Embryonic facial prominence (tissue), 1 donor: ENCODE measurements around the gene UHRF2.
A peak's percentile ranks its signal among the peaks of the same experiment; 100 is the strongest.
"Not testable (repeated sequence)": the region's sequence is repeated elsewhere in the genome, so short reads cannot be mapped to it uniquely, and the experiment has no call there.

ENCODE experiments used
- DNase-seq: peaks from one replicate; pipeline ENCODE4 v3.0.0-alpha.2; 2016; ENCODE audit errors: extremely low spot score

UHRF2 gene, protein sequence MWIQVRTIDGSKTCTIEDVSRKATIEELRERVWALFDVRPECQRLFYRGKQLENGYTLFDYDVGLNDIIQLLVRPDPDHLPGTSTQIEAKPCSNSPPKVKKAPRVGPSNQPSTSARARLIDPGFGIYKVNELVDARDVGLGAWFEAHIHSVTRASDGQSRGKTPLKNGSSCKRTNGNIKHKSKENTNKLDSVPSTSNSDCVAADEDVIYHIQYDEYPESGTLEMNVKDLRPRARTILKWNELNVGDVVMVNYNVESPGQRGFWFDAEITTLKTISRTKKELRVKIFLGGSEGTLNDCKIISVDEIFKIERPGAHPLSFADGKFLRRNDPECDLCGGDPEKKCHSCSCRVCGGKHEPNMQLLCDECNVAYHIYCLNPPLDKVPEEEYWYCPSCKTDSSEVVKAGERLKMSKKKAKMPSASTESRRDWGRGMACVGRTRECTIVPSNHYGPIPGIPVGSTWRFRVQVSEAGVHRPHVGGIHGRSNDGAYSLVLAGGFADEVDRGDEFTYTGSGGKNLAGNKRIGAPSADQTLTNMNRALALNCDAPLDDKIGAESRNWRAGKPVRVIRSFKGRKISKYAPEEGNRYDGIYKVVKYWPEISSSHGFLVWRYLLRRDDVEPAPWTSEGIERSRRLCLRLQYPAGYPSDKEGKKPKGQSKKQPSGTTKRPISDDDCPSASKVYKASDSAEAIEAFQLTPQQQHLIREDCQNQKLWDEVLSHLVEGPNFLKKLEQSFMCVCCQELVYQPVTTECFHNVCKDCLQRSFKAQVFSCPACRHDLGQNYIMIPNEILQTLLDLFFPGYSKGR

GRCh38 chr9:6412487-6413364, at the start of gene UHRF2:
TSS of gene UHRF2 (plus strand) at chr9:6413199. CDS start at chr9:6413491, 292 bp downstream.
- DNase-seq = peak; percentile 96

- DNase-seq = no peak
These were observed 45.7 kb upstream of the UHRF2 start for GRCh38 chr9:6367128-6367890.

GRCh38 chr9:6368831-6369230, 44.2 kb upstream of the UHRF2 start:
- DNase-seq = no peak

- DNase-seq = not testable (repeated sequence)
These were observed 31.5 kb upstream of the UHRF2 start for GRCh38 chr9:6381477-6382012.

GRCh38 chr9:6382681-6383080, 30.3 kb upstream of the UHRF2 start:
- no peak for DNase-seq

DNA sequence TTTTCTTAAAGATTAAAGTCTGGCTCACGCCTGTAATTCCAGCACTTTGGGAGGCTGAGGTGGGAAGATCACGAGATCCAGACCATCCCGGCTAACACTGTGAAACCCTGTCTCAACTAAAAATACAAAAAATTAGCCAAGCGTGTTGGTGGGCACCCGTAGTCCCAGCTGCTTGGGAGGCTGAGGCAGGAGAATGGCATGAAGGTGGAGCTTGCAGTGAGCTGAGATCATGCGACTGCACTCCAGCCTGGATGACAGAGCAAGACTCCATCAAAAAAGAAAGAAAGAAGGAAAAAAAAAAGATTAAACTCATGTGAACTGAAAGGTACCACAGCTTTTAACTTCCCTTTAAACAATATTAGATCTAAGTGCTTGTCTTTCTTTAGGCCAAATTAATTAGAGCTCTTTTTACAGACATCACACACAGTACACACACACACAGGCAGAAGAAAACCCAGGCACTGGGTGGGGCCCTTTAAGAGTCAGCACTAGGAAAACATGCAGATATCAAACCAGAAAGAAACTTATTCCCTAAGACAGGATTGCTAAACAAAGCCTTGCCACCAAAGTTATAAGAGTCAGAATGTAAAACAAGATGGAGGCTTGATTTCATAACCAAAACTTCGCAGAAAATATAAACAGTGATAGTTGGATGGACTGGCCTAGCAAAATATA, 29.3 kb upstream of the UHRF2 start:
- DNase-seq = no peak

DNA sequence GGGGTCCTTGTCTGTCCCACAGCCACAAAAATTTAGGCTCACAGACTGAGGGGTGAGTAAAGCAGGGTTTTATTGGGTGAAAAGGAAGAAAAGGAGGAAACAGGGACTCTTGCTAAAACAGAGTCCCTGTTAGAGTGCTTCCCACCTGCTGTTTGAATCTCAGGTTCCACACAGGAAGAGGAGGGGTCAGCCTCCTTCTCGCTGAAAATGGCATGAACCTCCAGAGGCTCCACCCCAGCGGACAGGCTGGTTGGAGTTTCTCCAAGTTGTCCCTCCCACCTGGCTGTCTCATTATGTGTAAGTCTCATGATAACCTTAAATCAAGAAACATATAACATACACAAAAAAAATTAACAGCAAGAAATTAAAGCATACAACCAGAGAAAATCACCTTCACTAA, 28.3 kb upstream of the UHRF2 start:
- no peak for DNase-seq

GRCh38 chr9:6399071-6399470, 13.9 kb upstream of the UHRF2 start:
- no peak for DNase-seq

DNA sequence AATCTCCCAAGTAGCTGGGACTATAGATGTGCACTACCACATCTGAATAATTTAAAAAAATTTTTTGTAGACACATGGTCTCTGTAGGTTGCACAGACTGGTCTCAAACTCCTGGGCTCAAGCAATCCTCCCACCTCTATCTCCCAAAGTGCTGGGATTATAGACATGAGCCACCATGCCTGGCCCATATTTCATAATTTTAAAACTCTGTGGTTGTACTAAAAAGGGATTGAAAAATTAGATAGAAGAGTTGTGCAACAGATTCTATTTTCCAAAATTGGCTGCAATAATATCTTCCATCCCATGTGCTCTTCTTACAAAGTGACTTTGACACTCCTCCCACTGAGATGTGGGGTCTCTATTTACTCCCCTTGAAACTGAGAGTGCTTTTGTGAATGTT, 7.6 kb upstream of the UHRF2 start:
- DNase-seq = no peak

DNA sequence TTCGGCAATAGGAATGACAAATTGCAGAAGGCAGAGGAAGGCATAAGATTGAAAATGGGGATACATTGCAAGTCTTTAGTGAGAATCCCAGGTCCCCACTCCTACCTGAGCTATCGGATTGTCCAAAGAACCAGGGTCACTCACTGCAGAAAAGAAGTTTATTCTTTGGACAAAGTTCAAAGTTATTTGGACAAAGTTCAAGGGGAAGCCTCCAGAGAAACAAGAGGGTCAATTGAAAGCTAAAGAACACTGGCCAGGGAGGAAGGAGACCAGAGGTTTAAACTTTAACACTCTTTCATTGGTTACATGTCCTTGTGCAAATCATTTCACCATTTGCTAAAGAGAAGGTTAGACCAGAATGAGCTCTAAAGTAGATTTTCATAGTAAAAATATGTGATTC, 5.2 kb upstream of the UHRF2 start:
- DNase-seq = no peak

DNA sequence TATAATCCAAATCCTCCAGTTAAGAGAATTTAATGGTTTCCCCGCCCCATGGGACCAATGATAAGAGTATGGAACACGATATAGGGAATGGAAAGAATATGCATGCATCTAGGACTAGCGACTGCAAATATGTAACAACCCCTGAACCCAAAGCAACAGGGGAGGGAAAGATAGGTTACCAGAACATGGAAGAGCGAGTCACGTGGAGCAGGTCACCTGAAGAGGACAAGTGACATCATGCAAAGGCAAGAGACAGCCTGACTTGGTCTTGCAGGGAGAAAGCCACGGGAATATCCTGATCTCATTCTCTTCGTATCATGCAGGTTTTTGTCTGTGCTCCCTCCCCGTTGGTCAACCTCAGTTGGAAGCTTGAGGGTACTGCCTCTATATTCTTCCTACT, 4.7 kb upstream of the UHRF2 start:
- no peak for DNase-seq

- no peak for DNase-seq
These were observed 3.2 kb upstream of the UHRF2 start for GRCh38 chr9:6409811-6410210.

- DNase-seq = no peak
These were observed 2.4 kb upstream of the UHRF2 start for GRCh38 chr9:6410633-6411032.

GRCh38 chr9:6413365-6414246, 607 bp downstream of the UHRF2 start:
- DNase-seq = no peak

GRCh38 chr9:6414247-6414641, 1.2 kb downstream of the UHRF2 start:
- DNase-seq = no peak

GRCh38 chr9:6415266-6415665, 2.3 kb downstream of the UHRF2 start:
- DNase-seq = no peak

GRCh38 chr9:6417186-6417585, 4.2 kb downstream of the UHRF2 start:
- no peak for DNase-seq

DNA sequence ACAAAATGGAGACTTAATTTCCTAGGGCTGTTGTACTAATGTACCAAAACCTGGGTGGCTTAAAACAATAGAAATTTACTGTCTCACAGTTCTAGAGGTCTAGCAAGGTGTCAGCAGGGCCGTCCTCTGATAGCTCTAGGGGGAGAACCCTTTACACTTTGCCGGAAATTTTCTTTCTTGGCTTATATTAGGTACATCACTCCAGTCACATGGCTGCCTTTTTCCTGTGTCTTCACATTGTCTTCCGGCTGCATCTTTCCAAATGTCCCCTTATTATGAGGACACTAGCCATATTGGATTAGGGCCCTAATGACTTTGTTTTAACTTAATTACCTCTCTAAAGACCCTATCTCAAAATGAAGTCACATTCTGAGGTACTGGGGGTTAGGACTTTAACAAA, 5.8 kb downstream of the UHRF2 start:
- no peak for DNase-seq

DNA sequence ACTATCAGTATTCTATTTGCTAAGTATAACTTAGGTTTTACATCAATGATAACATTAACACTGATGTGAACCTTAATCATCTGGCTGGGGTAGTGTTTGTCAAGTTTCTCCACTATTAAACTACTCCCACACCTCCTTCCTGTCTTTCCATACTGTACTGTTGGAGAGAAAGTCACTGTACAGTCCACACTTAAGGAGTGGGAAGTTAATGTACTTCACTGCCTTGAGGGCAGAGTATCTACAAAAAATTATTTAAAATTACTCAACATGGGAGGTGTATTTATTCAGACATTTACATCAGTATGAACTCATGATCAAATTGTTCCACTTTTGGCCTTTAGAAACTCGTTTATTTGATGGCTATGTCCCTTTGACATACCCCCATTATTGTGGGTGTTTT, 11.9 kb downstream of the UHRF2 start:
- DNase-seq = no peak
